Measurements from ENCODE around the gene SETDB2. TPM values are rescaled to one million over a fixed set of nuclear protein-coding genes. Genes with fewer than 3 reads are reported as not detected.

Gene SETDB2
- total and polyA plus RNA-seq, 10 of the 15 experiments (the other 5 are each of a cell fraction or from before 2014, with no cell fraction given), result 1.2 to 10.0 (median 7.4) TPM

GRCh38 chr13:49452725-49453457 lies 8.8 kb downstream of the SETDB2 start:
- CTCF ChIA-PET, result no interaction called here
- intact Hi-C loops (cut with micrococcal nuclease; ENCODE audit: unreplicated experiment), result no loop called here
- Histone ChIP-seq H3K79me2 (ENCODE audit: control insufficient read depth, insufficient read depth, low read length) (peaks cover 16% of the 10 kb centered on the region), H3K9ac (ENCODE audit: control insufficient read depth, insufficient read depth, low read length) (no peak overlapping the region), H3K4me1 (ENCODE audit: control insufficient read depth, insufficient read depth, low read length) (peaks cover 14% of the 10 kb centered on the region; the same call in 1 of the 2 replicates), H4K20me1 (ENCODE audit: control insufficient read depth, insufficient read depth) (no peaks in the 10 kb centered on the region), H3K4me2 (ENCODE audit: control insufficient read depth, insufficient read depth) (no peak overlapping the region), H3K27me3 (replicated peaks in 1 of 2; ENCODE audit: control insufficient read depth in 2 of 2, insufficient read depth in 2 of 2, low read length in 1 of 2) (no peaks in the 10 kb centered on the region), H3K9me3 (replicated peaks; ENCODE audit: control insufficient read depth, insufficient read depth, low read length) (no peaks in the 10 kb centered on the region), H3K27ac (ENCODE audit: control insufficient read depth, insufficient read depth) (no peak overlapping the region), H3K36me3 (ENCODE audit: control insufficient read depth in 2 of 2, insufficient read depth in 2 of 2, low read length in 1 of 2) (no peaks in the 10 kb centered on the region), H2AFZ (ENCODE audit: control insufficient read depth, low read depth, low read length) (no peak overlapping the region), H3K4me3 (no peak overlapping the region)
- ATAC-seq (no peak), DNase-seq (ENCODE audit: low read depth, low spot score) (no peak), FAIRE-seq (no peak)
- TF ChIP-seq RUNX3 (IDR thresholded peaks at IDR 0.05; ENCODE audit: low read length) (no peak), CBX3 (IDR thresholded peaks at IDR 0.05; ENCODE audit: borderline replicate concordance, low read depth) (no peak), STAT1 (conservative IDR thresholded peaks at IDR 0.05) (no peak), EED (IDR thresholded peaks at IDR 0.05; ENCODE audit: low read depth) (no peak), MXI1 (IDR thresholded peaks at IDR 0.05; ENCODE audit: low read depth, low read length) (no peak), ZNF24 (IDR thresholded peaks at IDR 0.05) (no peak), FOXK2 (IDR thresholded peaks at IDR 0.05) (no peak), HCFC1 (IDR thresholded peaks at IDR 0.05; ENCODE audit: low read length) (no peak), GATAD2B (conservative IDR thresholded peaks at IDR 0.05; ENCODE audit: low read depth) (no peak)
- in situ Hi-C loops (cut with MboI), result loop anchor here (10.0 kb wide), 1 partner anchor 468 kb away; no protein-coding TSS in a partner anchor
- RAD21 ChIA-PET (ENCODE audit: unreplicated experiment), result interaction anchor here (1.5 kb wide), 1 partner anchor 9 kb away, joined by 3 read pairs; the partner anchor contains the start of gene CAB39L
- BruUV-seq (replicated peaks), result no TSS peak
- WGBS (ENCODE audit: insufficient coverage, insufficient replicate concordance, low lambda C conversion rate, missing lambda C conversion rate), result 97% methylated on average over 8 of the region's 8 CpGs
- SMC1A ChIA-PET (ENCODE audit: uncharacterized antibody, unreplicated experiment), result interaction anchor here (1.0 to 1.5 kb wide), 2 partner anchors 8 to 12 kb away, joined by 4 to 6 read pairs; partner anchors contain the start of genes CAB39L and SETDB2
- POLR2A ChIA-PET, result interaction anchor here (0.6 to 3.5 kb wide), 2 partner anchors 9 to 1830 kb away, joined by 3 to 25 read pairs; partner anchors contain the start of genes CAB39L and SETDB2

Measured in GM12878 (cell line).